Astrocyte of the spinal cord (primary cell): ENCODE data around the gene NT5C1A.

Experiments
- DNase-seq: peaks from one replicate; pipeline ENCODE4 v3.0.0; 2011; ENCODE audit warnings: low read depth, low spot score
- H3K4me3 ChIP-seq: 2 replicates; pipeline ENCODE4 v1.5.1; 2011; ENCODE audit warnings: low read depth, mild to moderate bottlenecking, low read length, moderate library complexity
- in situ Hi-C: cut with HindIII; loops from 2 replicates; pipeline ENCODE4 v1.10.0; 2017; ENCODE audit warnings: low sequenced_read_pairs
- TF ChIP-seq, protein P1 (sequence below): IDR thresholded peaks from 2 replicates; pipeline ENCODE4 v1.5.1; 2012; ENCODE audit warnings: low read depth, mild to moderate bottlenecking, low read length, inconsistent platforms

Gene NT5C1A

DNA sequence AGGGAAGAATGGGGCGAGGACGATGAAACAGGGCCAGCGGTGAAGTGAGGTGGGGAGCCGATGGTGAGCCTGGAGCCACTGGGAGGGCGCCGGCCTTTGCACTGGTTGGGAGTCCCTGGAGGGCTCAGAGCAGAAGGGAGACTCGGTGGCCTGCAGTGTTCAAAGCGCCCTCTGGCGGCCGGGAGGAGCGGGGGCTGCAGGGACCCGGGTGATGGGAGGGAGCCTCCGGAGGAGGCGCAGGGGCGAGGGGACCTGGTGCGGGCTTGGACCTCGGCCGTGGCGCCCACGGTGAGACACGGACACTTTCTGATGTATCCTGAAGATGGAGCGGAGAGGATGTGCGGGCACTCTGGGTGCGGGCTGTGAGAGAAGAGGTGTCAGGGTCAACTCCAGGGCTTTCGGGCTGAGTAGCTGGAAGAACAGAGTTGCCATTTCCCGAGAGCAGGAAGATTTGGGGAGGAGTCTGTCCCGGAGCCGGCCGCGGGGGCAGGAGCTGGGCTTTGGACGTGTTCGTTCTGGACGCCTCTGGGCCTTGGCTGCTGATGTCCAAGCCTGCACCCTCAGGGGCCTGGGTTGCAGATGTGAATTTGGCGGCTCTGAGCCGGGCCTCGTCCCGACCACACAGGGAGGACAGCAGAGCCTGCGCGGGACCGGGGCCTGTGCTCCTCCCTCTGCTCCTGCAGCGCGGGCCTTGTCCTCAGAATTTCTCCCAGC, 62.1 kb downstream of the NT5C1A start:
- peak; percentile 19 for DNase-seq
- in situ Hi-C loops: no loop called here
- TF ChIP-seq, protein P1, sequence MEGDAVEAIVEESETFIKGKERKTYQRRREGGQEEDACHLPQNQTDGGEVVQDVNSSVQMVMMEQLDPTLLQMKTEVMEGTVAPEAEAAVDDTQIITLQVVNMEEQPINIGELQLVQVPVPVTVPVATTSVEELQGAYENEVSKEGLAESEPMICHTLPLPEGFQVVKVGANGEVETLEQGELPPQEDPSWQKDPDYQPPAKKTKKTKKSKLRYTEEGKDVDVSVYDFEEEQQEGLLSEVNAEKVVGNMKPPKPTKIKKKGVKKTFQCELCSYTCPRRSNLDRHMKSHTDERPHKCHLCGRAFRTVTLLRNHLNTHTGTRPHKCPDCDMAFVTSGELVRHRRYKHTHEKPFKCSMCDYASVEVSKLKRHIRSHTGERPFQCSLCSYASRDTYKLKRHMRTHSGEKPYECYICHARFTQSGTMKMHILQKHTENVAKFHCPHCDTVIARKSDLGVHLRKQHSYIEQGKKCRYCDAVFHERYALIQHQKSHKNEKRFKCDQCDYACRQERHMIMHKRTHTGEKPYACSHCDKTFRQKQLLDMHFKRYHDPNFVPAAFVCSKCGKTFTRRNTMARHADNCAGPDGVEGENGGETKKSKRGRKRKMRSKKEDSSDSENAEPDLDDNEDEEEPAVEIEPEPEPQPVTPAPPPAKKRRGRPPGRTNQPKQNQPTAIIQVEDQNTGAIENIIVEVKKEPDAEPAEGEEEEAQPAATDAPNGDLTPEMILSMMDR: peak; percentile 85
- H3K4me3 ChIP-seq: no peak overlapping the region
